RWPE2 (cell line): ENCODE results near the gene CAGE1.

ENCODE experiments used
- ATAC-seq: fragments of 200-7000 bp; cut with Tn5 transposase; 3 replicates; pipeline ENCODE4 v1.9.1; 2021; ENCODE audit warnings: low read depth
- DNase-seq: peaks from one replicate; pipeline ENCODE4 v3.0.0-alpha.2; 2020; ENCODE audit warnings: low spot score
- H3K27ac ChIP-seq: fragments of 450-650 bp; 2 replicates; pipeline ENCODE4 v1.5.1; 2017; ENCODE audit warnings: mild to moderate bottlenecking; ENCODE audit not compliant: poor library complexity, severe bottlenecking
- H3K27me3 ChIP-seq: fragments of 250-450 bp; sonication (Bioruptor Pico); 2 replicates; pipeline ENCODE4 v1.5.1; 2021; ENCODE audit warnings: mild to moderate bottlenecking, moderate library complexity; ENCODE audit not compliant: insufficient read depth, poor library complexity, severe bottlenecking
- H3K36me3 ChIP-seq: fragments of 250-450 bp; sonication (Bioruptor Pico); 2 replicates; pipeline ENCODE4 v1.5.1; 2020; ENCODE audit warnings: low read depth, mild to moderate bottlenecking, moderate library complexity
- H3K4me1 ChIP-seq: fragments of 250-450 bp; sonication (Bioruptor Pico); 2 replicates; pipeline ENCODE4 v1.5.1; 2021; ENCODE audit warnings: mild to moderate bottlenecking, moderate library complexity; ENCODE audit not compliant: insufficient read depth, poor library complexity, severe bottlenecking
- H3K4me3 ChIP-seq: fragments of 250-450 bp; sonication (Bioruptor Pico); 2 replicates; pipeline ENCODE4 v1.5.1; 2021; ENCODE audit warnings: mild to moderate bottlenecking, moderate library complexity; ENCODE audit not compliant: severe bottlenecking
- H3K9me3 ChIP-seq: fragments of 250-450 bp; sonication (Bioruptor Pico); 2 replicates; pipeline ENCODE4 v1.5.1; 2021; ENCODE audit warnings: mild to moderate bottlenecking, moderate library complexity; ENCODE audit not compliant: severe bottlenecking
- CTCF ChIP-seq: fragments of 450-650 bp; IDR thresholded peaks from one replicate; pipeline ENCODE4 v1.5.1; 2017; ENCODE audit warnings: mild to moderate bottlenecking, moderate library complexity; ENCODE audit not compliant: poor library complexity, severe bottlenecking

The CAGE1 gene

DNA sequence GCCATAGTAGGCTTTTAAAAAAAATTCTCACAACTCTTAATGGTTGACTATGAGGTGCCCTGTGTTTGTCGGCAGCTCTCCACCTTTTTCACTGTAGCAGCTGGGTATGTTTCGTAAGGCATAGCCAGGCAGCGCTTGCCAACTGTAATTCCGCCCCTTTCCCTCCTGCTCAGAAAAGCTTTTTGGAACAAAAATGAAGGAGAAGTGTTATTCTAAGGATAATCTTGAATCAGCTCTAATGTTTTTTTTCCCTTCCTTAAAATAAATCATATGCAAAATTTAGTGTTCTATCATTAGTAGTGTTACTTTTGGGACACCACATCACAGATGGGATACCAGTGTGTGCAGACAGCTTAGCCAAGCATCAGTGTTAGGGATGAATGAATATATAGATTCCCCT is 21.3 kb upstream of the CAGE1 start:
- no peak for TF ChIP-seq CTCF
- peaks cover 82% of the 10 kb centered on the region for H3K36me3 ChIP-seq
- H3K27me3 ChIP-seq: no peaks in the 10 kb centered on the region
- H3K9me3 ChIP-seq: no peaks in the 10 kb centered on the region
- H3K4me3 ChIP-seq: no peak overlapping the region
- no peak for DNase-seq
- peaks cover 4% of the 10 kb centered on the region for H3K4me1 ChIP-seq
- no peak for ATAC-seq
- no peak overlapping the region for H3K27ac ChIP-seq

GRCh38 chr6:7409740-7410139 is 20.2 kb upstream of the CAGE1 start:
- no peak for DNase-seq
- no peak overlapping the region for H3K4me3 ChIP-seq
- TF ChIP-seq CTCF: no peak
- ATAC-seq: no peak
- peaks cover 4% of the 10 kb centered on the region for H3K4me1 ChIP-seq
- no peaks in the 10 kb centered on the region for H3K27me3 ChIP-seq
- no peaks in the 10 kb centered on the region for H3K9me3 ChIP-seq
- H3K27ac ChIP-seq: no peak overlapping the region
- H3K36me3 ChIP-seq: peaks cover 80% of the 10 kb centered on the region

DNA sequence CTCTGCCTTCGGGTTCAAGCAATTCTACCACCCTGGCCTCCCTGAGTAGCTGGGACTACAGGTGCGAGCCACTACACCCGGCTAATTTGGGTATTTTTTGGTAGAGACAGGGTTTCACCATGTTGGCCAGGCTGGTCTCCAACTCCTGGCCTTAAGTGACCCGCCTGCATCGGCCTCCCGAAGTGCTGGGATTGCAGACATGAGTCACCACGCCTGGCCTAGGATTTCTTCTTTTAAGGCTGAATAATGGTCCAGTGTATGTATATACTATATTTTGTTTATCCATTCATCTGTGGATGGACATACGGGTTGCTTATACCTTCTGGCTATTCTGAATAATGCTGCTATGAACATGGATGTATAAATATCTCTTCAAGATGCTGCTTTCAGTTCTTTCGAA is 17.2 kb upstream of the CAGE1 start:
- H3K4me1 ChIP-seq: no peaks in the 10 kb centered on the region
- no peak overlapping the region for H3K4me3 ChIP-seq
- ATAC-seq: no peak
- no peaks in the 10 kb centered on the region for H3K9me3 ChIP-seq
- no peak for DNase-seq
- TF ChIP-seq CTCF: no peak
- no peaks in the 10 kb centered on the region for H3K27me3 ChIP-seq
- H3K36me3 ChIP-seq: peaks cover 82% of the 10 kb centered on the region
- no peak overlapping the region for H3K27ac ChIP-seq

DNA sequence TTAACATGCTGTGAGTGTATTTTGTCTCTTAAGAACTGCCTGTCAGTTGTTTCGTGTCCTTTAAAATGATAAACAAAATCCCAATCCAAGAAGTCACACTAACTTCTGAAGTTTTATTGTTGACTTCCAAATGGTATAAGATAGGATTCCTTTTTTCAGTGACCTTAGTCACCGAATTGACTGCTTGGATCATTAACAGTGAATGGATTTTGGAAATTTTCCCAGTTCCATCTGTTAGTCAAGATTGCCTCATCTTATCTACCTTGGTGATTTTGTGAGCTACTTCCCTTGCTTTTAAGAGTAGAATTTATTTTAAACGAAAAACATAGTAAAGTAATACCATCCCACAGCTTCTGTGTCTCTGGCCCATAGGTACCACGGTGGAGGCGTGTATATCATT is 15.0 kb upstream of the CAGE1 start:
- ATAC-seq: no peak
- Histone ChIP-seq H3K27ac (no peak overlapping the region), H3K36me3 (peaks cover 81% of the 10 kb centered on the region), H3K4me1 (no peaks in the 10 kb centered on the region), H3K9me3 (no peaks in the 10 kb centered on the region), H3K27me3 (no peaks in the 10 kb centered on the region), H3K4me3 (no peak overlapping the region)
- no peak for DNase-seq
- no peak for TF ChIP-seq CTCF

GRCh38 chr6:7402716-7403115 is 13.2 kb upstream of the CAGE1 start:
- TF ChIP-seq CTCF: no peak
- H3K4me3 ChIP-seq: no peak overlapping the region
- peaks cover 91% of the 10 kb centered on the region for H3K36me3 ChIP-seq
- DNase-seq: no peak
- H3K27ac ChIP-seq: no peak overlapping the region
- ATAC-seq: no peak
- H3K27me3 ChIP-seq: no peaks in the 10 kb centered on the region
- H3K4me1 ChIP-seq: no peaks in the 10 kb centered on the region
- no peaks in the 10 kb centered on the region for H3K9me3 ChIP-seq
